ENCODE data around the gene SOX6.

Gene SOX6

DNA sequence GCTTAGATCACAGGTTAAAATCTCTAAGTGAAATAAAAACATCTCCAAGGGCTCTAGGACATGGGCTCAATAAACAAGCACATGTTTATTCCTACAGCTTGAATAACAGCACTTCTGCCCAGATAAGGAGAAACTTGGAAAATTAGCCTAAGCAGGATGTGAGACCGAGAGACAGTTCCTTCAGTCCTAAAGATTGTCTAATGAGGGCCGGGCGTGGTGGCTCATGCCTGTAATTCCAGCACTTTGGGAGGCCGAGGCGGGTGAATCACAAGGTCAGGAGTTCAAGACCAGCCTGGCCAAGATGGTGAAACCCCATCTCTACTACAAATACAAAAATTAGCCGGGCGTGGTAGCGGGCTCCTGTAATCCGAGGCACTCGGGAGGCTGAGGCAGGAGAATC lies 327.2 kb downstream of the SOX6 start:
- DNase-seq: peak; percentile 23

DNA sequence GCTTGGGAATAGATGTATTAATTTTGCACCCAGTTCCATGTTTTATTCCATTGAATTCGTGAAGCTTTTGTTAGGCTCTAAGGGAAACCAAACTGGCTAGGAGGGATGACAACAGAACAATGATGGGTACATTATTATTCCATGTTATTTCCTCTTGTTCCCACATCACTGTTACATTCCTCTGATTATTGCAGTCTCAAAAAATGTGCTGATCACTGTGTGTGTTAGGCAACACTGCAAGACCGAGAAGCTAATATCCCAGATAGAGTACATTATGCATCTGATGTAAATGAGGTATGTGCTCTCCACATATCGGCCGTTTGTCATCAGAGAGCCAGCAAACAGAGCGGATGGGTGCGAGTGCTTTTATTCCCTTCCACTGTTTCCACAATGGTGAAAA lies 327.9 kb downstream of the SOX6 start:
- peak; percentile 29 for DNase-seq

DNA sequence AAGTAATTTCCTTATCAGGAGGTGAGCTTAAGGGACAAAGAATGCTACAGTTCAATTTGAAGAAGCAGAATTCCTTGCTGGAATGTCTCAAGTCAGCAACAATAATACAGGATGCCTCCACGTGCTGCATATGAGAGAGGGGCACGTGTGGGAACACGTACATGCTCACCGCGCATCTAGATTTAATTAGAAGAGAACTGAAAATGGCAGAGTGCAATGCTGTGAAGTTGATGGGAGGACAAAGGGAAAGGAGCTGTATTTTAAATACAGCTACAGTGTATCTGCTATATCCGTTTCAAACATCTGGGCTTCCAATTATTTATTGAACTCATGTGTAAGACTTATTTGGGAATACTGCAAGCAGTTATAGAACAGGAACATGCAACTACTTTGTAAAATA lies 328.7 kb downstream of the SOX6 start:
- DNase-seq: no peak

DNA sequence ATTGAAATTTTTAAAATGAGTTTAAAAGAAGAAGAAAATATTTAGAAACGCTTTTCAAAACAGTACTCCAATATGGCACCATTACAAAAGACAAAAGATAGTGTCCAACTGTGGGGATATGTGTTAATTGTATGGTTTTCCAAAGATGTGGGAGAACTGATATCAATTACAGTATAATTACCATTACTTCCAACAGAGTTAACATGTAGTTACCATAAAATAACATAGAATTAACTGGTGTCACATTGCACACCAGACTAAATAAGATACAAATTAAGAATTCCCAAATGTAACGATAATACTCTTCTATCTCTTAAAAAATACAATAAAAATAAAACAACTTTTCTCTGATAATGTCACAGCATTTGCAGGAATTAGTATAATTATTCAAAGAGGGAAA lies 329.5 kb downstream of the SOX6 start:
- DNase-seq: no peak

DNA sequence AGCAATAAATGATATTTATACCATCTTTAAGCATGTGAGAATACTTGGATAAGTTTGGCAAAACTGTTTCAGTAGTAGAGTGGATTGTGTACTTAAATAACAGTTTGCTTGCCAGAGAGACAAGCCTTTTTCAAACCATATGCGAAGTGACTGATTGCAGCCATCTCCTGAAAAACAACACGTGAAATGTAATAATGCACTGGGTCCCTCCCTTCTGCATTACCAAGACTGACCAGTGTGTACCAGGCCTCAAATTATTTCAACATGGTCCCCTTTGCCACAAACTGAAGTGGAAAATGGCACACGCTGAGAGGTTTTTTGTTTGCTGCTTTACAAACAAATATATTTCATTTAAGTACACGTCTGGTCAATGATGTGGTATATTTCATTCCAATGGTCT lies 337.4 kb downstream of the SOX6 start:
- no peak for DNase-seq

DNA sequence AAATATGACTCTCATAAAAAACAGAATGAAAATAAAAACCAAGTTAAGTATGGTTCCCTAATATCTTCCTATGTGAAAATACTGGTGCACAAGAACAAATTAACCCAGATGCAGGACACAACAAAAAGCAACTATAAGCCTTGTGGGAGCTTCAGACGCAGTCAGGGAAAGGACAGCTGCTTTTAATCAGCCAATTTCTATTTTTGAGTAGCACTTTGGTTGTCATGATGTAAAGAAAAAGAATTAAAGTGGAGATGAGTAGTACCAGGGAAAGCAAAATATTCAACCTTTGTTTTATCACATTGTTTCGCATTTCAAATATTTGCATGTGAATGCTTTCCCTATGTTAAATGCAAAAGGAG lies 339.9 kb downstream of the SOX6 start:
- no peak for DNase-seq

DNA sequence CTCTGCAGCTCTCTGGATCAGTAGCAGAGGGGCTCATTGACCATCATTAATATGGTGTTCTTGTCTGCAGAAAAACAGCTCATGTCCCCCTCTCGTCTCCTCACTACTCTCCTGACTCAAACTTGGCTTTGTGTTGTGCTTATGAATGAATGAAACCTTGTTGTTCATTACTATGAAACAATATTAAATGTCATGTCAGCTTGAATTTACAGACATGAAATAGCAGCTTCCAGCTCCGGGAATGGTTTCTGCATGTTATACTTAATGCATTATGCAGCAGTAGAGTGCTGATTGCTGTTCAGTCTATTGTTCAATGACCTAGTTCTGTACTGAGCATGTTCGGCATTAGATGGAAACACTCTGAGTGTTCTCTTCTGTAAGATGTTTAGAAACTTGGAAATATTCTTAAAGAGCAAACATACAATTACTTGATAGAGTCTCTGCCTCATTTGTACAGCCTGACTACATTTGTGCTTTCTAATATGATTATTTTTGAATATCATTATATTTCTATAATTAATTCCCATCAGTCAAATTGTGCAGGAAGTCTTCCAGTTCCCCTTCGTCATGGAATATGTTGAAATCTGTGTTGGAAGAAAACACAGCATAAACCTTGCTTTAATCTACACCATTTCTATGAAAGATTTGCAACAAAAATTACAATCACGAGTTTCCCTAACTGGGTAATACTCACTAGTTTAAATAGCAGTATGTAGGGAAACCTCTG lies 340.4 kb downstream of the SOX6 start:
- DNase-seq: no peak

DNA sequence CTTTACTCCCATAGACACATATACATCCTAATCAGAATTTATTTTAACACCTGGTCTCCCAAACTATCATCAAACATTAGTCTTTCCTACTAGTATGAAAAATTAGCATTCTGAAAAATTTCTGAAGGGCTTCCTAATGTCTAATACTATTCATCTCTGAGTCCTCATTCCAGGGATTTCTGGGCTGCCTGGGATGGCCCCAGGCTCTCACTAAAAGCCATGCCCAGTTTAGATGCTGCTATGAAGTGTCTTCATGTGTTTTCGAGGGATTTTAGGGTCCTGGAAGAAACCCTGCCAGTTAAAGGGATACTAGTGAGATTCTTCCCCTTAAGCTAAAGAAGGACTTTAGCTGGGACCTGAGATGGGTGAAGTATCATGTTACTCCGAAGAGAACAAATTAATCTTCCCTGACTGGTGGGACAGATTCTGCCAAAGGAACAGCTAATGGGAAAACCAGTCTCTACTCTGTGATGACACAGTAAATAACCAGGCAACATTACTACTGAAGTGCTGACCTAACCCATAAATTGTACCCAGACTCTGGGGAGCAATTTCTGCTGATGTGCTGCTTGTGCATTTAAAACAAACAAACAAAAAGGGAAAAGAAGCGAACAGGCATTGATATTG lies 342.6 kb downstream of the SOX6 start:
- peak; percentile 41 for DNase-seq

DNA sequence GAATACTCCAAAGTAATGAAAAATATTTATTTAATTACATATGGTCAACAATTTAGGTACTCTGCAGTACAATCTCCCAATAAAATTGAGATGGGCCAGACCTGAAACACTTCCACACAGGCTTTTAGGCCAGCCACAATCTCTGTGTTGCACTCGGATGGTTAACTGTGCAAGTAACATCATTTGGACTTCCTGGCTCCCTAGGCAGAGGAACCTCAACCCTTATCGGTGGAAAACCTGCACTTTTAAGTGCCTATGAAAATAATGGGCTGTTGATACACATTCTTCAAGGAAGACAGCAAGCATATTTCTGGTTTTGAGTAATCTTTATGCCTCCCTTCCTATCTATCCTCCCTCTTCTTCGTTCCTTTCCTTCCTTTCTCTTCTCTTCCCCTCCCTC lies 343.1 kb downstream of the SOX6 start:
- DNase-seq: peak; percentile 33

DNA sequence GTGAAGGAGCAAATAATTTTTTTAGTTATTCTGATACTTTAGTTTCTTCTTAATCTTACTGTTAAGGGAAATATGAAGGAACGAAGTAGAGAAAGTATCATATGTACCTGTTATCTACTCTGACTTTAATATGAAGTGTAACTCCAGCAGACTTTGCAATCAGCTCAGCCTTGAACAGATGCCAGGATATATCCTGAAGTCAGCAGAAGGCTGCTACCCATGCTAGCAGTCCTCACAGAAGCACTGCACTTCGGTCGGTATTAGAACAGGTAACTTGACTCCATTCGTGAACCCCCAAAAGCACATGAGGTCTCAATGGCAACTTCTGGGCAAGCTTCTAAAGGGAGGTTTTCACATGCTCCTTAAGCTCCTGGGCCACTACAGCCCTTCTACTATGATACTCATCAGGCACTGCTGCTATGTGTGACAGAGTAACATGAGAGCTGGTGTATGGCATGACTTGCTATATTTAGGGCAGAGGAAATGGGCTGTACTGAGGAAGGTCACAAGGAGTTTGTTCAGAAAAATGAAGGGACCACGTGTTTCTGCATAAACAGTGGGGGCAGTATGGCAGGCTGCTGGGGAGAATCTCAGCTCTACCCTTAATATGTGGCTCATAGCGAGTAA lies 344.1 kb downstream of the SOX6 start:
- no peak for DNase-seq

DNA sequence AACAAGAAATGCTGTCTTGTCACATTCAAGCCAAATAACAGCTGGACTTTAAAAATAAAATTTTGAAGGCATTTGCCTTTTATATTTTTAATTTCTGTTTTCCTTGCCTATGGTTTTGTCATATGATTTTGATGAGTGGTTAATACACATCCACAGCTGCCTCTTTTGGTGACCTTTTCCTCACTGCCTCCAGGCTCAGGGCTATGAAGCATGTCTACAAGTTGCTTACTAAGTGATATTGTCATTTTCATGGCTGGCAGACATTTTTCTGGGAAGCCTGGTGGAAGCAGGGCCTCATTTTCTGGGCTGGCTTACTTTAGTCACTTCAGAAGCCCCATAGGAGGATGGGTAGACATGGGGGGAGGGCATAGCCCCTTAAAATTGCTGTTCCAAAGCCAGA lies 344.9 kb downstream of the SOX6 start:
- no peak for DNase-seq

DNA sequence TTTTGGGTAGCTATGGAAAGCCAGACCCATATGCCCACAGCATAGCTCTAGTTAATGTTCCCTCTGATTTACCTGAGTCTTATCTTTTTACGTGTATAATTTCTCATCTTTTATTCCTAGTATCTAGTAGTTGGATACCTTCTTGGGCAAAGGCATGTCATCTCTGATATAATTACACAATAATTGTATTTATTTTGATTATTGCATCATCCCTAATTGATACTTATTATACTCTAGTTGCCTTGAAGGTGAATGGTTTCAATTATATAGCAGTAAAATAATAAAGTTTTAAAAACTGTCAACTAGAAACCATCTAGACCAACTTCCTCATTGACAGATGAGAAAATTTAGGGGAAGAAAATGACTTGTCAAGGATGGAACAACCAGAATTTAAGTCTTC lies 347.3 kb downstream of the SOX6 start:
- DNase-seq: no peak

DNA sequence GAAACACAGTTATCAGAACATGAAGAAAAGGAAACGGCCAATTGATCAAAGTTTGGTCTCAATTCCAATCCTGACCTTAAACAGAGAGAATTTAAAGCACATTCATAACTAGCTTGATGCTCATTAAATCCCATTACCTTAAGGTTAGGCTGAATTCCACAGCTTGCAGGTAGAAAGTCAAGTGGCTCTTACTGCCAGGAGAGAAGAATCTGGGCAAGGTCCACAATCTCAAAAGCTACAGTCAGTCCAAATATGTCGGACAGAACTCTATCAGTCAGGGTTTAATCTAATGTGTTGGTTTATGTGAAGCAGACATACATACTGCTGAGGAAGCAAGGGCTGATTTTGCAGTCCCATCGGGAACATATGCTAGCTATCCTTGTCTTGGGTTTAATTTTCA lies 348.8 kb downstream of the SOX6 start:
- DNase-seq: no peak

DNA sequence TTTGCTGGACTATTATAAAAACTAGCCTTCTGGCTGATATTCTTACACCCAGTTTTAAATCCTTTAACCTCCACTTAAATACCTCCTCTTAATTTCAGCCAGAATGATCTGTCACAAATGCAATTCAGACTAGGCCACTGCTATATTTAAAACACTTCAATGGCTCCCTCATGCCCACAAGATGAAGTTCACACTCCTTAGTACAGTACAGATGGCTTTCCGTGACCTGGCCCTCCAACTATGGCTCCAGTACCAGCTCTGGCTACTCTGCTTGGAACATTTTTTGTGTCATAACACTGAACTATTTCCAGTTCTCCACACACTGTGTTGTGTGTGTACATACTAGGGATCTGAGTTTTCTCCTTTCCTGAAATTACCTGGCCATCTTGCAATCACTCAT lies 353.4 kb downstream of the SOX6 start:
- no peak for DNase-seq

DNA sequence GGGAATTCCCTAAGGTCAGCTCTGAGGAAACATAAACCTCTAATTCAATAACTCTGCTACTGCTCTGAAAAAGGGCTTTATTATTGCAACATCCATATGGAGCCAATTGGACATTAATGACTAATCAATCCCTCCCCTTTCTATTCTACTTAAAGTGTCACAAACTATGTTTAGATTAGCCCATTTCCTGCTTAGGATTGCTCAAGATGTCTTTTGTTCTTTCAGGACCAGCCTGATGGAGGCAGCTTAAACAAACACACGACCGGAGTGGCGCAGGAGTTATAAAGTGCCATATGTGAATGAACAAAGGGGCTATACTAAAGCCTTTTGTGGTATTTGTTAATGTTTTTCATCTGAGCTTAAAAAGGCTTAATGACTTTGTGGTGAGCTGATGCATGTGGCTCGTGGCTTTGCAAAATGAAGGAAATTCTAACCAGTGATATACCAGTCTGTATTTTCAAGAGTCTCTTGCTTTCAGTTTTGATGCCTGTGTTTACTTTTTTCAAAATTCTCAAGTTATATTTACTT lies 354.4 kb downstream of the SOX6 start:
- DNase-seq: peak; percentile 29

DNA sequence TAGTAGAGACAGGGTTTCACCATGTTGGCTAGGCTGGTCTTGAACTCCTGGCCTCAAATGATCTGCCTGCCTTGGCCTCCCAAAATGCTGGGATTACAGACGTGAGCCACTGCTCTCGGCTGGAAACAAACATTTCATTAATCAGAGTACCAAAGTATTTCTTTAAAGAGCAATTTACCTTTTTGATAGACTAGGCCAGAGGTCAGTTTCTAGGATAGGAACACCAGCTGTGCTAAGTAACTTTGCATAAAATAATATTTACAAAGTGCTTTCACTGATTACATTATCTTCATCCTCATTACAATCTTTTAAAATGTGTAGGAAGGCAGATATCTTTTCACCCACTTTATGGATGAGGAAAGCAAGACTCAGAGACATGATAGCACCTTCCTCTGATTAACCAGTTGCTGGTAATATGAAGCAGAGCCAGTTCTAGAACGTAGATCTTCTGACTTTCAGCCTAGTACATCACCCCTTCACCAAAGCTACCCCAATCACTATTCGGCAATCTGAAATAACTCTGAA lies 355.2 kb downstream of the SOX6 start:
- no peak for DNase-seq

DNA sequence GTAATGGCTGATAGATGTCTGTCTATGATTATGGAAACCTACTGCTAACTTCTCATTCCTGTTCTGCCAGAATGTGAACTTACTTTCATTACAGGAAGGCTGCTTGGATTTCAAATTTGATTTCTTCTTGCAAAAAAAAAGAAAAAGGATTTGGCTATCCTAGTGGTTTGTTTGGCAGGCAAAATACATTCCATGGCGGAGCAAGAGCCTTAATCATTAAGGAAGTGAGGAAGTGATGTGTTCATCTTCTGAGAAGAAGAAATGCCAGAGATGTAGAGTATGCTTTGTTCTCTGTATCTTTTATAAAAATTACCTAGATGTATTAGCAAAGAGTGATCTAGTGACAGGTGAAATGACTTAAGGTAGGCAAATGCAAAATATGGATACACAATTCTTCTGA lies 356.3 kb downstream of the SOX6 start:
- DNase-seq: peak; percentile 68

DNA sequence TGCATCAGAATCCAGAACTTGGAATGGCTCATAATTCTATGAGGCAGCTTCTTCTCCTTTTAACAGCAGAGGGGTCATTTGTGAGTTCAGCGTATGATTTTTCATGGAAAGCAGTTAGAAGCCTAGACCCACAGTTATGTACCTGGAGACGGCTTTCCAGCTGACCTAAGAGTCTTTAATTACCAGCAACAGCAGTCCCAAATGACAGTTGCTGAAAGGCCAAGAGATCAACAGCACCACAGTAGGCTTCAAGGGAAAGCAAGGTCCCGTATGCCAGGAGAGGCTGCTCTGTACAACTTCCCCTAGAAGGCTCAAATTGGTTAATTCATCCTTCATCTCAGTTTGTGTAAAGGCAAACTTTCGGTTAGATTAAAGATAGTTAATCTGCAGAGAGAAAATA lies 363.0 kb downstream of the SOX6 start:
- no peak for DNase-seq

DNA sequence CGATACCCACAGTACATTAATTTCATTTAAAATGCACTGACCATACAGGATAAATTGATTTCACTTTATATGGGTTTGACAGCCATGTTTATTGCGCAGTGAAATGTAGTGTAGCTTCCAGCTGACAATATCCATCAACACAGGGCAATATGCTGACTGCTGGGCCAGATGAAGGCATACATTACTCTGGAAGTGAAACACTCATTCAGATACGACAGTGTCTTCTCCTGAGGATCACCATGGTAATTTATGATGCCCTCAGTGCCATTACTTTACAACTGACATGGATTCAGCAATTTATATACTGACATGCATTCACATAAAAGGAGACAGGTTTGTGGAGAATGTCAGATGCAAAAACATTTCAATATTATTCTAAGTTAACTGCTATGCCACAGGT lies 365.1 kb downstream of the SOX6 start:
- DNase-seq: no peak

DNA sequence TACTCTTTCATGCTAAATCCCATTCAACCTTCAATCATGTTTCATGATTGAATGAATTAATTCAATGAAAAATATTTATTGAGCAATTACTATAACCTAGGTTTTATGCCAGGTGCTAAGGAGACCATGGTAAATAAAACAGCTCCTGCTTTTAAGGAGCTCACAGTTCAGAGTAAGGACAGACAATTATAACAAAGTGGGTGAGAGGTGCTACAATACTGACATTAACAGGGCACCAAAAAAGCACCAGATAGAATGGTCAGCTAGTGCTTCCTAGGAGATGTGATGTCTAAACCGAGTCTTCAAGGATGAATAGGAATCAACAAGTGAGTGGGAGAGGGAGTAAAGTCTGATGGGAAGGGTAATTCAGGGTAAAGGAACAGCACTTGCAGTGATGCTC lies 366.7 kb downstream of the SOX6 start:
- DNase-seq: no peak

DNA sequence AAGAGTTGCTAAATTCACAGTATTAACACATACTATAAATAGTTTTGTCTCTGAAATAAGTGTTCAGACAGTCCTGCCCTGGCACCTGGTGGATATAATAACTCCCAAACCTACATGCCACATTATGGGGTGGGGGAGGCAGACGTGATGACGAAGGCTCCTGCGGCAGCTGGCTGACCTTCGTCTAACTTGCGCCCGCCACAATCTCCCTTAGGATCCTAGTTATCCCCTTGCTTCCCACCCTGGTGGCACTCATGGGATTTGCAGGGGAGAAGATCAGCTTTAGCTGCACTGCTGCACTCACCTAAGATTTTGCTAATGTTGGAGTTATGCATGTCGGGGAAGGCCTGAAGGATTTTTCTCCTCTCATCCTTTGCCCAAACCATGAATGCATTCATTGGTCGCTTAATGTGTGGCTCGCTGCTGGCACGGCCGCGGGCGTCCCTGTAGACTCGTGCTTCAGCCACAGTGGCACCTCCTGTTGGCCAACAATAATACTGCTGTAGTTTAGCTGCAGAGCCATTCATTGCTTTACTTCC lies 367.6 kb downstream of the SOX6 start:
- DNase-seq: no peak

DNA sequence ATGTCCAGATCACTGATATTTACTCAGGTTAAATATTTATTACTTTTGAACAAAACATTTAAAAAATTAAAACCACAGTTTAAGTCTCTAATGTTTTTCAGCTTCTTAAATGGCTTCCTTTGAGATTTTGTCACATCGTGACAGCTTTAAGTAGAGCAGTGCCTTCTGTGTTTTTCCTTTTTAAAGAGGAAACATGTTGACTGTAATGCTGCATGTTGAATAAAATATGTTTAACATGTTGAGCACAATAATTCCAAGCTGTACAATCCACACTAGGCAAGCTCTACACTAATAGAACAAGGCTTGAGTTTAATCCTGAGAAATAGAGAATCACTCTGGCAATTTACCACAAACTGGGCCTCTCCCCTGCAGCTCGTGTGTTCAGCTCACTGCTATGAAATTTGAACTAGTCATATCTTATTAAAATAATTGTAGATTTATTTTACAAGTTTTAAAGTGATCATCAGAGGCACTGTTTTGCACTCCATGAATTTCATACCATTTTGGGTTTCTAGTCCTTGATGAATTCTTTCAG lies 368.3 kb downstream of the SOX6 start:
- DNase-seq: no peak

DNA sequence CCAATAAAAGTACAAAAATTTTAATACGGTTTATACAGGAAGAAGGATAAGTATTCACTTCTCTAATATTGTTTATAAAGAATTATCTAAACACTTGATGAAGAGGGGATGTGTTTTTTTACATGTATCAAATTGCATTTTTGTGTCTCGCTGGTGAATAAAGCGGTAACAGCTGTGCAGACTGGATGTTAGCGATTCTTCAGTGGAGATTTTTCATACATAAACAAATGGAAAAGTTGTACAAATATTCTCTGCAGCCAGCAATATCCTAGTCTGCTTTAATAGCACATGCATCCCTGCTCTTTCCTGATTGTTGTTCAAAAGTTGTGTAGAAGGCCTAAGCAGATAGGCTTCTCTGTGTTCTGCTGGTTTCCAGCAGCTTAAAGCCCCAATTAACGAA lies 369.3 kb downstream of the SOX6 start:
- DNase-seq: no peak

DNA sequence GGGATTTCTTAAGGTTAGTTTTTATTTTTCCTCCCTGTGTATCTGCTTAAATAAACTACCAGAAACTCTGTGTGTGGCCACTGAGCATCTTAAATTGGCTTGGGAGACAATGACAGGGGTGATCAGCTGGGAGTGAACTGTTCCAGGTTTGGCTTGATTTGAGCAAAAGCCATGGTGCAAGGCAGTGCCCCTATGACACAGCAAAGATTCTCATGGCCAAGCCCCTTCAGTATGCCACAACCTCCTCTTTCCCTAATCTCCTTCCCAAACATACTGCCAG lies 370.5 kb downstream of the SOX6 start:
- DNase-seq: no peak
